Spleen (tissue), 11 donors: ENCODE data around the gene PFN1. TPM values are rescaled to one million over a fixed set of nuclear protein-coding genes. Genes with fewer than 3 reads are reported as not detected.
A peak's percentile ranks its signal among the peaks of the same experiment; 100 is the strongest.

Source experiments
- DNase-seq: peaks from one replicate; pipeline ENCODE4 v3.0.0-alpha.2; 2020
- H3K27ac ChIP-seq, 8 donors: fragments of 200-600 bp; sonication (generic) in 7 of 8; 1 replicate in 4 of 8; 2 replicates in 4 of 8; pipeline versions ENCODE4 v1.5.0 to v1.8.0; 2016 to 2021; ENCODE audit warnings: inconsistent platforms in 4 of 8, mild to moderate bottlenecking in 4 of 8, moderate library complexity in 1 of 8
- H3K27me3 ChIP-seq, 7 donors: fragments of 200-600 bp; sonication (generic) in 6 of 7; replicated peaks in 1 of 7; 1 replicate in 4 of 7; 2 replicates in 3 of 7; pipeline versions ENCODE4 v1.5.0 to v1.8.0; 2016 to 2021; ENCODE audit warnings: inconsistent platforms in 3 of 7, mild to moderate bottlenecking in 1 of 7
- H3K36me3 ChIP-seq, 6 donors: fragments of 200-600 bp; sonication (generic) in 5 of 6; 1 replicate in 4 of 6; 2 replicates in 2 of 6; pipeline versions ENCODE4 v1.5.0 to v1.8.0; 2016 to 2021; ENCODE audit warnings: inconsistent platforms in 2 of 6
- H3K4me1 ChIP-seq, 6 donors: fragments of 200-600 bp; sonication (generic) in 5 of 6; 1 replicate in 3 of 6; 2 replicates in 3 of 6; pipeline versions ENCODE4 v1.5.0 to v1.8.0; 2016 to 2021; ENCODE audit warnings: inconsistent platforms in 3 of 6
- H3K4me3 ChIP-seq, 8 donors: fragments of 200-600 bp; sonication (generic) in 7 of 8; 1 replicate in 4 of 8; 2 replicates in 4 of 8; pipeline versions ENCODE4 v1.5.0 to v1.8.0; 2016 to 2021; ENCODE audit warnings: inconsistent platforms in 4 of 8, mild to moderate bottlenecking in 4 of 8, moderate library complexity in 2 of 8
- H3K9me3 ChIP-seq, 8 donors: fragments of 200-600 bp; sonication (generic) in 7 of 8; 1 replicate in 4 of 8; 2 replicates in 4 of 8; pipeline versions ENCODE4 v1.5.0 to v1.8.0; 2016 to 2021; ENCODE audit warnings: inconsistent platforms in 4 of 8
- POLR2A ChIP-seq, 3 donors: fragments of 450-650 bp; IDR thresholded peaks; one replicate each; pipeline ENCODE4 v1.5.1; 2017; ENCODE audit warnings: antibody characterized with exemption in 3 of 3, mild to moderate bottlenecking in 1 of 3
- POLR2AphosphoS5 ChIP-seq, 3 donors: sonication (generic); formaldehyde crosslinking; IDR thresholded peaks; one replicate each; pipeline ENCODE4 v1.5.1; 2017; ENCODE audit warnings: antibody characterized with exemption in 3 of 3
- WGBS, 5 donors: extraction: QIAGEN DNeasy Blood & Tissue Kit in 3 of 5; methylation state at CpG; one replicate each; pipeline versions ENCODE4 v1.1.5 to v1.1.7; 2013 to 2018; 5-methylcytosine and 5-hydroxymethylcytosine counted together
- intact Hi-C: fragments of 100-400 bp; cut with DNase I; formaldehyde crosslinking; loops from one replicate; pipeline ENCODE4 v1.15.0; 2023; ENCODE audit warnings: low total_unique reads
- polyA plus RNA-seq, 3 donors: library from polyadenylated mRNA; stranded (reverse); fragments of 200-250 nt; gene quantifications; one replicate each; pipeline ENCODE4 v1.2.1, GENCODE V29; 2013
- total RNA-seq, 7 donors: library from RNA; depleted of rRNA in 3 of 7; stranded (reverse); fragments of >200 nt in 3 of 7; fragmentation: NEBNext Ultra II Directional in 4 of 7; extraction: Animal tissue kit (Norgen Biotek cat#: 25700) in 4 of 7; gene quantifications; one replicate each; pipeline versions ENCODE4 v1.1.0 to v1.2.1, GENCODE V29; 2016 to 2021
- TF ChIP-seq, protein P1 (sequence below), 11 experiments: fragments of 200-600 bp in 7 of 11; fragments of 450-650 bp in 4 of 11; sonication (generic) in 4 of 11; IDR thresholded peaks in 8 of 11; conservative IDR thresholded peaks in 3 of 11; 1 replicate in 7 of 11; 2 replicates in 4 of 11; pipeline versions ENCODE4 v1.4.0 to v1.8.0; 2016 to 2021; ENCODE audit warnings: antibody characterized with exemption in 11 of 11, inconsistent platforms in 4 of 11, mild to moderate bottlenecking in 1 of 11
- donor health status: healthy with polysubstance abuse.
- donor health status: DM: no; HTN: no; CAD: no; lungs with moderate emphysema.
- donor health status: DM: no; HTN: no; CAD: no.
- donor health status: Bipolar disorder and iron deficiency.
- donor health status: healthy.
- donor health status: DM: no; HTN: no; CAD: no.
- donor health status: DM: yes; HTN: yes; CAD: no.

The PFN1 gene
- total and polyA plus RNA-seq, 10 donors = 605 to 1,090 (median 843) TPM

DNA sequence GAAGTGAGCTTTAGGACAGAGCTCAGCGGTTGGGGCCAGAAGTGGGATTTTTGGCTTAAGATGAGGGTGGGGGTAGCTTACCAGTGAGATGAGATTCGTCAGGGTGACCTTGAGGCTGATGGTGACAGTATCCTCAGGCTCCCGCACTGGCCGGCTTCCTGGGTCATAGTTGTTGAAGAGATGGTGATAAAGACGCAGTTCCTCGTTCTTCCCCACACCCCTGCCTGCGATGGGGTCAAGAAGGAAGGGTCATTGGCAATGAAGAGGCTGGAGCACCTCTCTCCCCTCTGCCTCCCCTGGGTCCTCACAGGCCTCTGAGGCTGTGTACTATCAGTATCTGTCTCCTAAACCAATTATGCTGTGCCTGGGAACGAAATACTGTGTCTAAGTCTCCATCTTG, 45.8 kb downstream of the PFN1 start:
- H3K4me1 ChIP-seq = peaks cover 34 to 60% (median 50%) of the 10 kb centered on the region in 6 donors
- no peak for DNase-seq
- peak overlapping the region in 7 of 8 donors; percentile 47 to 79 (median 74) for H3K27ac ChIP-seq
- H3K9me3 ChIP-seq = no peaks in the 10 kb centered on the region
- 57 to 78% (median 65%) methylated on average over 8 of the region's 8 CpGs for WGBS, 5 donors
- intact Hi-C loops = no loop called here
- TF ChIP-seq POLR2AphosphoS5 (IDR thresholded peaks at IDR 0.05) (no peak), POLR2A (IDR thresholded peaks at IDR 0.05) (no peak)
- TF ChIP-seq, protein P1, sequence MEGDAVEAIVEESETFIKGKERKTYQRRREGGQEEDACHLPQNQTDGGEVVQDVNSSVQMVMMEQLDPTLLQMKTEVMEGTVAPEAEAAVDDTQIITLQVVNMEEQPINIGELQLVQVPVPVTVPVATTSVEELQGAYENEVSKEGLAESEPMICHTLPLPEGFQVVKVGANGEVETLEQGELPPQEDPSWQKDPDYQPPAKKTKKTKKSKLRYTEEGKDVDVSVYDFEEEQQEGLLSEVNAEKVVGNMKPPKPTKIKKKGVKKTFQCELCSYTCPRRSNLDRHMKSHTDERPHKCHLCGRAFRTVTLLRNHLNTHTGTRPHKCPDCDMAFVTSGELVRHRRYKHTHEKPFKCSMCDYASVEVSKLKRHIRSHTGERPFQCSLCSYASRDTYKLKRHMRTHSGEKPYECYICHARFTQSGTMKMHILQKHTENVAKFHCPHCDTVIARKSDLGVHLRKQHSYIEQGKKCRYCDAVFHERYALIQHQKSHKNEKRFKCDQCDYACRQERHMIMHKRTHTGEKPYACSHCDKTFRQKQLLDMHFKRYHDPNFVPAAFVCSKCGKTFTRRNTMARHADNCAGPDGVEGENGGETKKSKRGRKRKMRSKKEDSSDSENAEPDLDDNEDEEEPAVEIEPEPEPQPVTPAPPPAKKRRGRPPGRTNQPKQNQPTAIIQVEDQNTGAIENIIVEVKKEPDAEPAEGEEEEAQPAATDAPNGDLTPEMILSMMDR (IDR thresholded peaks at IDR 0.05 in 8 of 11, conservative IDR thresholded peaks at IDR 0.05 in 3 of 11) = no peak
- peaks cover 0 to 43% (median 0%) of the 10 kb centered on the region in 7 donors for H3K27me3 ChIP-seq
- peaks cover 0 to 3% (median 0%) of the 10 kb centered on the region in 6 donors for H3K36me3 ChIP-seq
- H3K4me3 ChIP-seq = peak overlapping the region in 1 of 8 donors; percentile 81

DNA sequence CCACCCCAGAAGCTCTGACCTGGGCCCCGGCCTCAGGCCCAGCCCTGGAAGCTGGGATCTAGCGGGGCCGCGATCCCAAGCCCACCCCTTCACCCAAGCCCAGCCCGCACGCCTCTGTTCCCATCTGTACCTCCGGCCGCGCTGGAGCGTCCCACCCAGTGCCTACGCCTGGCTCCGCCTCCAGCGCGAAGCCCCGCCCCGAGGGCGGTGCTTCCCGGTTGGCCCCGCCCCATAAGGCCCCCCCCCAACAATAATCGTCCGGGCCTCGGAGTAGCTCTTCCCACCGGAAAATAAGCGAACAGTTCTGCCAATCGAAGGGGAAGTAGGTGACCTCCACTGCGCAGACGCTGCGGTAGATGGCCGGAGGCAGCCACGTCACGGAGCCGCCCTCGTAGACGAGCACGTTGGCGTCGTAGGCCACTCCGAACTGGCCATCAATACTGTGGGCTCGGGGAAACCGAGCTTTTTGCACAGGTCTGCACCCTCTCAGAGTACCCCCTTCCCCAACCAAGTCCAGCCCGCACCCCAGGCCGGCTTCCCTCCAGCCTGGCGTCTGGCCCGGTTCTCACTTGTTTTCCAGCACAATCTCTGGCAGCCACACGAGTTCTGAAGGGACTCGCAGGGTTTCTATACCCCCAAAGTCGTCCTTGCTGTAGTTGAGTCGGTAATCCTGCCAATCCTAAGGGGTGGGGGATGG, 46.5 kb downstream of the PFN1 start:
- H3K4me1 ChIP-seq = peaks cover 34 to 60% (median 50%) of the 10 kb centered on the region in 6 donors
- peaks cover 0 to 43% (median 0%) of the 10 kb centered on the region in 7 donors for H3K27me3 ChIP-seq
- peak overlapping the region in 7 of 8 donors; percentile 51 to 79 (median 74) for H3K27ac ChIP-seq
- no peaks in the 10 kb centered on the region for H3K9me3 ChIP-seq
- peak; percentile 95 for DNase-seq
- intact Hi-C loops = no loop called here
- 33 to 74% (median 41%) methylated on average over 27 to 48 of the region's 48 CpGs for WGBS, 5 donors
- H3K4me3 ChIP-seq = peak overlapping the region in 5 of 8 donors; percentile 45 to 81 (median 56)
- H3K36me3 ChIP-seq = peaks cover 0 to 10% (median 4%) of the 10 kb centered on the region in 6 donors
- TF ChIP-seq POLR2A (IDR thresholded peaks at IDR 0.05) (no peak), POLR2AphosphoS5 (IDR thresholded peaks at IDR 0.05) (peak; percentile 17 to 77 (median 76))
- TF ChIP-seq, protein P1 (IDR thresholded peaks at IDR 0.05 in 8 of 11, conservative IDR thresholded peaks at IDR 0.05 in 3 of 11) = no peak

DNA sequence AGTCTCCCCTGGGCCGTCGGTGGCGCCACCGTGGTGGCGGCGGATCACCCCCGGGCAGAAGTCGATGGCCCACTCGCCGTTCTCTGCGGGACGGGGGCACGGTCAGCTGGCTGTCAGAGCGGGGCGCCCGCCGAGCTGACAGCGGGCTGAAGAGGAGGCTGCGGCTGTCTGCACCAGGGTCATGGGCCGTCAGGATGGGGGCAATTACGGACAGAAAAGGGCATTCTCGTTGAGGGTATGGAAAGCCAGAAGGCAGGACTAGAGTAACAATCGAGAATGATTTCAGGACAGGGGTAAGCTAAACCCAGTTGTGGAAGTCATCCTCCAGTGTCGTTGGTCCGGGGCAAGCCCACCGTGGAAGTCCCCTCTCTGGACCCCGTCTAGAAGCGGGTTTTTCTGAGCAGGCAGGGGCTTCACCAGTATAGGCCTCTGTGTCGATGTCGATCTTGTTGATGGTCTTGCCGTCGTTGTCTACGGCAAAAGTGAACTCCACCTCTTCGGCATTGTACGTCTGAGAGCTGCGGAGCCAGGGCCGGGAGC, 47.2 kb downstream of the PFN1 start:
- intact Hi-C loops = no loop called here
- peak overlapping the region in 7 of 8 donors; percentile 10 to 81 (median 53) for H3K4me3 ChIP-seq

DNA sequence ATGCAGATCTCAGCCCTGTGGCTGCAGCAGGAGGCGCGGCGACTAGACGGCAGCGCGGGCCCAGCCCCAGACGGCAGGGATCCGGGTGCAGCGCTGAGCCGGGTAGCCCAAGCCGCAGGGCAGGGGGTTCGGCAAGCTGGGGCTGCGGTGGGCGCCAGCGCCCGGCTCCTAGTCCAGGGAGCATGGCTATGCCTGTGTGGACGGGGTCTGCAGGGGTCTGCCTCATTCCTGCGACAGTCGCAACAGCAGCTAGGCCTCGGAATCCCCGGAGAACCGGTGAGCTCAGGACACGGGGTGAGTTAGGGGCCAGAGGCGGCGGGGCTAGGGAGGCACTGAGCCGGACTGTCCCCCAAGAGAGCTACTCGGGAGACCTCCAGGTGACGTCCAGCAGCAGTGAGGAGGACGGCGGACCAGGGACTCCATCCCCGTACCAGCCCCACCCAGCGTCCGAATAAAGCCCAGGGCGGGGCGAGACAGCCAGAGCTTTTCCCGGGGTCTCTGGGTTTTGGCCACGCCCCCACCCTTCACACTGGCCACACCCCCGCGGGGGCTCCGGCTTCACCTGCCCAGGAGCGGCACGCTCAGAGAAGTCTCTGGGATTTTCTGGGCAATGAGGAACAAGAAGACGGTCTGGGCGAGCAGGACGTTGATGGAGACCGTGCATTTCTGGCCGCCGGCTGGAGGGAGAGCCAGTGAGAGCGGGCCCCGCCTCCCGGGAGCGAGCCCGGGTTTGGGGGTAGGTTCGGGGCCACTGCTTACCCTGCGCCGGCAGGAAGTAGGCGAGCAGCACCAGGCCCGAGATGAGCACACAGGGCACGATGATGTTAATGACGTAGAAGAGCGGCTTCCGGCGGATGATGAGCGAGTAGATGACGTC, 47.9 kb downstream of the PFN1 start:
- WGBS, 5 donors = 12 to 35% (median 18%) methylated on average over 29 to 65 of the region's 65 CpGs
- peaks cover 34 to 60% (median 50%) of the 10 kb centered on the region in 6 donors for H3K4me1 ChIP-seq
- H3K27ac ChIP-seq = peak overlapping the region in 6 of 8 donors; percentile 64 to 79 (median 74)
- peaks cover 0 to 43% (median 0%) of the 10 kb centered on the region in 7 donors for H3K27me3 ChIP-seq
- peak overlapping the region; percentile 39 to 81 (median 52) for H3K4me3 ChIP-seq
- intact Hi-C loops = no loop called here
- peaks cover 0 to 24% (median 17%) of the 10 kb centered on the region in 6 donors for H3K36me3 ChIP-seq
- TF ChIP-seq POLR2AphosphoS5 (IDR thresholded peaks at IDR 0.05) = peak; percentile 24 to 62 (median 32)
- no peak for TF ChIP-seq POLR2A (IDR thresholded peaks at IDR 0.05)
- no peaks in the 10 kb centered on the region for H3K9me3 ChIP-seq
- DNase-seq = peak; percentile 91

More for the DNA sequence above, 47.2 kb downstream of the PFN1 start:
- Histone ChIP-seq H3K27ac (peak overlapping the region in 7 of 8 donors; percentile 51 to 79 (median 74)), H3K27me3 (peaks cover 0 to 43% (median 0%) of the 10 kb centered on the region in 7 donors), H3K4me1 (peaks cover 34 to 60% (median 50%) of the 10 kb centered on the region in 6 donors), H3K9me3 (no peaks in the 10 kb centered on the region), H3K36me3 (peaks cover 0 to 17% (median 10%) of the 10 kb centered on the region in 6 donors)
- DNase-seq = no peak
- 31 to 59% (median 42%) methylated on average over 33 to 37 of the region's 37 CpGs for WGBS, 5 donors
- no peak for TF ChIP-seq POLR2A (IDR thresholded peaks at IDR 0.05)
- TF ChIP-seq POLR2AphosphoS5 (IDR thresholded peaks at IDR 0.05) = no peak
